ENCODE results near the gene SHC4.

SHC4 gene

GRCh38 chr15:48888836-48889235 is 74.9 kb downstream of the SHC4 start:
- no peaks in the 10 kb centered on the region for H3K36me3 Mint-ChIP-seq (ENCODE audit: low read depth)
- H3K27ac Mint-ChIP-seq = no peak overlapping the region
- no peaks in the 10 kb centered on the region for H3K9me3 Mint-ChIP-seq
- TF ChIP-seq, protein P1, sequence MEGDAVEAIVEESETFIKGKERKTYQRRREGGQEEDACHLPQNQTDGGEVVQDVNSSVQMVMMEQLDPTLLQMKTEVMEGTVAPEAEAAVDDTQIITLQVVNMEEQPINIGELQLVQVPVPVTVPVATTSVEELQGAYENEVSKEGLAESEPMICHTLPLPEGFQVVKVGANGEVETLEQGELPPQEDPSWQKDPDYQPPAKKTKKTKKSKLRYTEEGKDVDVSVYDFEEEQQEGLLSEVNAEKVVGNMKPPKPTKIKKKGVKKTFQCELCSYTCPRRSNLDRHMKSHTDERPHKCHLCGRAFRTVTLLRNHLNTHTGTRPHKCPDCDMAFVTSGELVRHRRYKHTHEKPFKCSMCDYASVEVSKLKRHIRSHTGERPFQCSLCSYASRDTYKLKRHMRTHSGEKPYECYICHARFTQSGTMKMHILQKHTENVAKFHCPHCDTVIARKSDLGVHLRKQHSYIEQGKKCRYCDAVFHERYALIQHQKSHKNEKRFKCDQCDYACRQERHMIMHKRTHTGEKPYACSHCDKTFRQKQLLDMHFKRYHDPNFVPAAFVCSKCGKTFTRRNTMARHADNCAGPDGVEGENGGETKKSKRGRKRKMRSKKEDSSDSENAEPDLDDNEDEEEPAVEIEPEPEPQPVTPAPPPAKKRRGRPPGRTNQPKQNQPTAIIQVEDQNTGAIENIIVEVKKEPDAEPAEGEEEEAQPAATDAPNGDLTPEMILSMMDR (IDR thresholded peaks at IDR 0.05; ENCODE audit: unreplicated experiment in 3 of 3) = no peak
- H3K27me3 Mint-ChIP-seq (ENCODE audit: low read depth) = no peaks in the 10 kb centered on the region
- H3K4me1 Mint-ChIP-seq = peaks cover 20% of the 10 kb centered on the region
- H3K4me3 Mint-ChIP-seq = no peak overlapping the region

DNA sequence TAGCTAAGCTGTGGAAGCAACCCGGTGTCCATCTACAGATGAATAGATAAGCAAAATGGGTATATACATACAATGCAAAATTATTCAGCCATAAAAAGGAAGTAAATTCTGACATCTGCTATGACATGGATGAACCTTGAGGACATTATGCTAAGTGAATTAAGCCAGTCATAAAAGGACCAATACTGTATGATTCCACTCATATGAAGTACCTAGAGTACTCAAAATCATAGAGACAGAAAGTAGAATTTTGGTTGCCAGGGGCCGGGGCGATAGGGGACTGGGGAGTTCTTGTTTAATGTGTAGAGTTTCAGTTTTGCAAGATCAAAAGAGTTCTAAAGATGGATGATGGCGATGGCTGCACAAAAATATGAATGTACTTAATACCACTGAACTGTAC is 75.5 kb downstream of the SHC4 start:
- Mint-ChIP-seq H3K4me3 (no peak overlapping the region), H3K27me3 (ENCODE audit: low read depth) (no peaks in the 10 kb centered on the region), H3K9me3 (no peaks in the 10 kb centered on the region), H3K4me1 (peaks cover 20% of the 10 kb centered on the region), H3K27ac (no peak overlapping the region), H3K36me3 (ENCODE audit: low read depth) (no peaks in the 10 kb centered on the region)
- TF ChIP-seq, protein P1 (IDR thresholded peaks at IDR 0.05; ENCODE audit: unreplicated experiment in 3 of 3) = no peak

DNA sequence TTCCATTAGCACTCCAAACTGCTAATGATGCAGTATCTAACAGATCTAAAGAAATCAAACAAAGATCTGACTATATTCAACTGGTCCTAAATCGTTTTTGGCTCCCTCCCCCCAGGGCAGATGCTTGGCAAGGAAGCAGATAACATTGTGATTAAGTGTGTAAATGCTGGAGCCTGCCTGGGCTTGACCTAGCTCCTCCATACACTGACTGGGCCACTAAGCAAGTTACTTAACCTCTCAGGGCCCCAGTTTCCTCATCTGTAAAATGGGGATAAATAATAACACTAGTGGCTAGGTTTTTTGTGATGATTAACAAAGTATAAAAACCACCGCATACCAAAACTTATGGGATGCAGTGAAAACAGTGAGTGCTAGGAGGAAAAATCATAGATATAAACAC is 76.6 kb downstream of the SHC4 start:
- no peaks in the 10 kb centered on the region for H3K27me3 Mint-ChIP-seq (ENCODE audit: low read depth)
- no peak overlapping the region for H3K27ac Mint-ChIP-seq
- H3K9me3 Mint-ChIP-seq = no peaks in the 10 kb centered on the region
- TF ChIP-seq, protein P1 (IDR thresholded peaks at IDR 0.05; ENCODE audit: unreplicated experiment in 3 of 3) = no peak
- H3K4me1 Mint-ChIP-seq = peaks cover 21% of the 10 kb centered on the region
- H3K36me3 Mint-ChIP-seq (ENCODE audit: low read depth) = no peaks in the 10 kb centered on the region
- H3K4me3 Mint-ChIP-seq = no peak overlapping the region

DNA sequence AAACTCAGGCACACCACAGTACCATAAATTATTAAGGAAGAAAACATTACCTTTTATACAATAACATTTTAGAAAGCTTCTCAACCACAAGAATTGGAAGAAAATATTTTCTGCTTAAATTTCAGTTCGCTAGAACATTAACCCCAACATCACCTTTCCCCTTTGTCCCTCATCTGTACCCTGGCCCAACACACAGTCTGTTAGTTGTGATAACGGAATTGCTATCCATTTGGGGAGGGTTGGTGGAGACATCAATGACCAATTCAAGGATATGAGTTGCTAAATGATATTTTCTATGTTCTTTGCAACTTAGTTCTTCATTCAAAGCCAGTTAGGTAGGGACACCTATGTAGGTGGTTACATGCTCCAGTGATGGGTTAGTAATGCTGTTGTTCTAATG is 80.0 kb downstream of the SHC4 start:
- TF ChIP-seq, protein P1 (IDR thresholded peaks at IDR 0.05; ENCODE audit: unreplicated experiment in 3 of 3) = no peak
- peaks cover 5% of the 10 kb centered on the region for H3K36me3 Mint-ChIP-seq (ENCODE audit: low read depth)

GRCh38 chr15:48880070-48880634 is 83.6 kb downstream of the SHC4 start:
- Mint-ChIP-seq H3K27me3 (ENCODE audit: low read depth) (no peaks in the 10 kb centered on the region), H3K9me3 (no peaks in the 10 kb centered on the region), H3K27ac (peak overlapping the region in 2 of 3 experiments; percentile 9 to 47), H3K36me3 (ENCODE audit: low read depth) (peaks cover 13% of the 10 kb centered on the region), H3K4me1 (peaks cover 39% of the 10 kb centered on the region), H3K4me3 (peak overlapping the region; percentile 99 to 100 (median 99))
- TF ChIP-seq, protein P1 (IDR thresholded peaks at IDR 0.05; ENCODE audit: unreplicated experiment in 3 of 3) = no peak

More for the DNA sequence above, 80.0 kb downstream of the SHC4 start:
- Mint-ChIP-seq H3K9me3 (no peaks in the 10 kb centered on the region), H3K4me3 (no peak overlapping the region), H3K4me1 (peaks cover 27% of the 10 kb centered on the region), H3K27me3 (ENCODE audit: low read depth) (no peaks in the 10 kb centered on the region), H3K27ac (no peak overlapping the region)

All from nephron (organoid).